SKM-1 (cell line): ENCODE results near the gene PRODH.
"Not testable (repeated sequence)": the region's sequence is repeated elsewhere in the genome, so short reads cannot be mapped to it uniquely, and the experiment has no call there.

Experiments
- DNase-seq: peaks from one replicate; lab custom pipeline; 2025; ENCODE audit not compliant: unreplicated experiment; lab: John Stamatoyannopoulos, UW

Gene PRODH

DNA sequence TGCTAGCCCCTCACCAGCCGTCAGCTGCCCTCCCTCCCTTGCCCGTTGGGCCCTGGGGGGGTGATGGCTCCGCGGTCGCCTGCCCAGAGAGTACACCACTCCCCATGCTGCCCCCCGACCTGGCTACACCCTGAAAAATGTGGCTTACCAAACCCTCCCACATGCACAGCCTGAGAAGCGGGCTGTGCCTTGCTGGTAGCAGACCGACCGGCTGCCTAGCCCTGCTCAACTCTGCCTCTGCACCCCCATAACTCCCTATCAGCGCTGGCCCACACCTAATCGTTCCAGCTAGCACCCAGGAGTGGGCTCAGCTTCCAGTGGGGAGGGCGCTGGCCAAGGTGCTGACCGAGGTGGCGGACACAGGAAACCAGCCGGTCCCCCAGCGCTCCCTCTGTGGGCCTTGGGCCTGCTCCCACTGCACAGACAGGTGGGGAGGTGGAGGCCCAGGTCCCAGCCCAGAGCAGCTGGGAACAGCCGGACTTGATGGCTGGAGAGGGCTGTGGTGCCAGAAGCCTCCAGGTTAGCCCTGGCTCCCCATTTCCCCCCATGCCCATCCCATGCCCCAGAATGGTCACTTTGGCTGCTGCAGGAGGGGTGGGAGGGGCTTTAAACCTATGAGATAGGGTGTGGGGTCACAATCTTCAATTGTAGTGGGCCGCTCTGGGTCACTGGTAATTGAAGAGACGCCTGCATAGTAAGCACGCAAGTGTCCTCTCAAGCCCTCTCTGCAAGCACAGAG lies 32.1 kb upstream of the PRODH start:
- DNase-seq = no peak

DNA sequence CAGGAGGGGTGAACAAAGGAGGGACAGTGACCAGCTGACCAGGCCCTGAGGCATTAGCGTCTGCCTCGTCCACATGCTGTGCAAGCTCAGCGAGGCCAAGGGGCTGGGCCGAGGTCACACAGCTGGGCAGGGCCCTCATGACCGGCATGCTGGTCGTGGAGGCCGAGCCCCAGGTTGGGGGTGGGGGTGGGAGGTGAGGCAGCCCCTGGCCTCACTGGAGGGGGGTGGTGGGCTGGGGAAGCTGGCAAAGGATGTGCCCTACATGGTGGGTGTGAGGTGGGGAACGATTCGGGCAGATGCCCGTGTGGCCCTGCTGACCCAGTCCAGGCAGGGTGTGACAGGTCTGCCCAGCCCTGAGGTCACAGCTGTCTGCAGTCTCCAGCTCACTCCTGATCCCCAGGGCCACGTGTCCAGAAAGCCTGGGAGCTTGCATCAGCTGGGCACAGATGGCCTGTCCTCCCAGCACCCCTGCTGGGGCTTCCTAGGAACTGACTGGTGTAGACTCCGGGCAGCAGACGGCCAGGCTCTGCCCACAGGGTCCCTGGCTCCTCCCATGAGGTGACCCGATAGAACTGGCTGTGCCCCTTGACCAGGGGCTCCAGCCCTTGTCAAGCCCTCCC lies 31.4 kb upstream of the PRODH start:
- not testable (repeated sequence) for DNase-seq

DNA sequence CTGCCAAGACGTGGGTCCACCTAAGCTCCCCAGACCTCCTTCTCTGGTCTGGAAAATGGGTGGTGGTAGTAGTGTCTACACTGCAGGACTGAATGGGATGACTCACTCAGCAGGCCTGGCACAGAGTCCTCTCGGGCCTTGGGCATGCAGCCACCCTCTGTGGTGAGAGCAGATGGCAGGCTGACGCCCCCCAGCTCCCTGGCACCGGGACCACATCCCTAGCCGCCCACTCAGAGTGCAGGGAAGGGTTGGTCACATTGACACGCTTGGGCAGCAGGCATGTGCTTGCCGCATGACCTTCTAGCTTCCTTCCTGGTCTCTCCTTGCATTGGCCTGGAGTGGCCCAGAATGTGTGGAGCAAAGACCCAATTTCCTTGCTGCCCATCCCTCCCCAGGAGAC lies 30.7 kb upstream of the PRODH start:
- no peak for DNase-seq

- no peak for DNase-seq
Measured at GRCh38 chr22:18965526-18966421, 29.7 kb upstream of the PRODH start.

- DNase-seq = not testable (repeated sequence)
Measured at GRCh38 chr22:18964501-18965265, 28.6 kb upstream of the PRODH start.

GRCh38 chr22:18964051-18964450 lies 28.0 kb upstream of the PRODH start:
- DNase-seq = not testable (repeated sequence)

DNA sequence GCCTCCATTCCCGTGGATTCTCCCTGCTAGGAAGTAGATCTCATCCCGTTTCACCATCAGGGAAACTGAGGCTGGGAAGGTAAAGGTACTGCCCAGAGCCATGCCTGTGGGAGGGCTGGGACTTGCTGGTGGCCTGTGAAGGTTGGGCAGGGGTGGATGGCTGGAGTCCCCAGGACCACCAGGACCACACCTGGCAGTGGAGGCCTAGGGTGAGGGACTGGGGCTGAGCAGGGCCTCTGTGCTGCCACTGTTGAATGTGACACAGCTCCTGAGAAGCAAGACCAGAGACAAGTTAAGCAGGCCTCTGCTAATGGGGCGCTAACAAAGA lies 26.2 kb upstream of the PRODH start:
- no peak for DNase-seq

DNA sequence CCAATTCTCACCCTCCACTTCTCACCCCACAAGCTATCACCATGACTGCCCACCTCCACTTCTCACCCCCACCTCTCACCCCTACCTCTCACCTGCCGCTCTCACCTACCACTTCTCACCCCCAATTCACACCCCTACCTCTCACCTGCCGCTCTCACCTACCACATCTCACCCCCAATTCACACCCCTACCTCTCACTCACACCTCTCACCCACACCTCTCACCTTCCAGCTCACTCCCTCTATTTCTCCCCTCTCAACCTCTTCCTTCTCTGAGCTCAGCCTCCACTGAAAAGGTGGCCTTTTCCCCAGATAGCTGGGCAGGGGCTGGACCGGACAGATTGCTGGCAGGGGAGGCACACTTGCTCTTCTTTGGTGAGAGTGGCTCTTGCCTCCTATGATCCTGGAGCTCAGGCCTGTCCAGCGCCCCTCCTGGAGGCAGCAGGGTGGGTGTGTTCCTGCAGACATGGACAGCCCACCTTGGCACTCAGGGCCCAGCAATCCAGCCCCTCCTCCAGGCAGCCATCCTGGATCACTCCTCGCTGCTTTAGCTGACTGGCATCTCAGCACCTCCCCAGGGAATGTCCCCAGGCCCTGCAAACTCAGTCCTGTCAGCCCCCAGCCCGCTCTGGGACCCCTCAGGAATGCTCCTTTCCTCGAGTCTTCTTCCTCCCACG lies 25.7 kb upstream of the PRODH start:
- not testable (repeated sequence) for DNase-seq

DNA sequence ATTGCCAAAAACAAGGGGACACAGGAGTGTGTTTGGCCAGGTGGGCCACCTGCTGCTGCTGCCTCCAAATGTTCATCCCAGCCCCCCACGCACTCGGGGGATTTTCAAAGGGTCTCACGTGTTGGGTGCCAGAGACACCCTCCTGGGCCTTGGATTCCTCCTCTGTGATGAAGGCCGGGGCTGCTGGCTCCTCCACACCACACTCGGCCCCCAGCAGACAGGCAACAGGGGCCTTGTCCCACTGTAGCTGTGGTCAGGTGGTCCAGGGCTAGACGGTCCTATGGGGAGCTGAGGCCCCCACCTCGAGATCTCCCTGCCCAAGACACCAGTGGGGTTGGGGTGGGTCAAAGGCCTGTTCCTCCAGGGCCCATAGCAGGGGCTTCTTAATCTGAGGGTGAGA lies 25.1 kb upstream of the PRODH start:
- DNase-seq = not testable (repeated sequence)

DNA sequence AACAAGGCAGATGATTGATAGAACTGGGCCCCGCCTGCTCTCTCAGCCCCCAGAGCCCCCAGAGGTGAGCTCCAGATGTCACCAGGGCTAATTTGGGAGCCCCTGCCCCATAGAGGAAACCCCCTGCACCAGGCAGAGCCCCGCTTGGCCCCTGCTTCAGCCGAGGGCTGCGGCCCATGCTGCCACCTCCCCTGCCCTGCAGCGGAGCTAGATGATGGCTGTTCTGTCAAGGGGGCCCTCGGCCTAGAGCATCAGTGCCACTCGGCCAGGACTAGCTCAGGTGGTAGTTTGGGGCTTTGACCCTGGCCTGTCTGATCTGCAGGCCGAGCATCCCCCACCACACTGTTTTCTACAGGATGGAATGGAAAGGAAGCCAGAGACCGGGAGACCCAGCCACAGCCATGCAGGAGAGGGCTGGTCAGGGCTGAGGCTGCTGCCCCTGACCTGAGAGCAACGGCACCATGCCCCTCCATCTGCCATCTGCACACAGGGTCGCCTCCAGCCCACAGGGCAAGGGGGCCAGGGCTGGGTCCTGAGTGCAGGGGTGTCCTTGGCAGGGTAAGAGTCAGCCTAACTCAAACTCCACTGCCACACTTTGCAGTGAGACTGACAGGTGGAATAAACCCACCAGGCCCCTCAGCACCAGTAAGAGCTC lies 24.2 kb upstream of the PRODH start:
- not testable (repeated sequence) for DNase-seq

- DNase-seq = not testable (repeated sequence)
Measured at GRCh38 chr22:18959741-18960140, 23.6 kb upstream of the PRODH start.

DNA sequence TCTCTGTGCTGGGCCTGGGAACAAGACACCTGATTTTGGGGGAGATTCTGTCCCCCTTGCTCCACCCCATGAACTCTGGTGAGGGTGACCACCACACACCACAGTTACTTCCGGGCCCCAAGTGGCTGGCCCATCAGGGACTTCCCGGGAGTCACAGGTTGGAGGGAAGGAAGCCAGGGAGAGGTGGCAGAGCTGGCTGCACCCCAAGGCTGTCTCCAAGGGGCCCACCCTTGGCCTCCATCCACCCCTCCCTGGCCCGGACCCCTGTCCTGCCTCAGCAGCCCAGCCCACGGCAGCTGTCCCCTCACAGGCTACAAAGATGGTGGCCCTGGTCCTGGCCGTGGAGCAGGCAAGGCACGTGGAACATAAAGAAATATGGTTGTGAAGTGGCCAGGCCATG lies 23.2 kb upstream of the PRODH start:
- not testable (repeated sequence) for DNase-seq

GRCh38 chr22:18958738-18959137 lies 22.6 kb upstream of the PRODH start:
- not testable (repeated sequence) for DNase-seq

GRCh38 chr22:18958321-18958705 lies 22.2 kb upstream of the PRODH start:
- DNase-seq = not testable (repeated sequence)

DNA sequence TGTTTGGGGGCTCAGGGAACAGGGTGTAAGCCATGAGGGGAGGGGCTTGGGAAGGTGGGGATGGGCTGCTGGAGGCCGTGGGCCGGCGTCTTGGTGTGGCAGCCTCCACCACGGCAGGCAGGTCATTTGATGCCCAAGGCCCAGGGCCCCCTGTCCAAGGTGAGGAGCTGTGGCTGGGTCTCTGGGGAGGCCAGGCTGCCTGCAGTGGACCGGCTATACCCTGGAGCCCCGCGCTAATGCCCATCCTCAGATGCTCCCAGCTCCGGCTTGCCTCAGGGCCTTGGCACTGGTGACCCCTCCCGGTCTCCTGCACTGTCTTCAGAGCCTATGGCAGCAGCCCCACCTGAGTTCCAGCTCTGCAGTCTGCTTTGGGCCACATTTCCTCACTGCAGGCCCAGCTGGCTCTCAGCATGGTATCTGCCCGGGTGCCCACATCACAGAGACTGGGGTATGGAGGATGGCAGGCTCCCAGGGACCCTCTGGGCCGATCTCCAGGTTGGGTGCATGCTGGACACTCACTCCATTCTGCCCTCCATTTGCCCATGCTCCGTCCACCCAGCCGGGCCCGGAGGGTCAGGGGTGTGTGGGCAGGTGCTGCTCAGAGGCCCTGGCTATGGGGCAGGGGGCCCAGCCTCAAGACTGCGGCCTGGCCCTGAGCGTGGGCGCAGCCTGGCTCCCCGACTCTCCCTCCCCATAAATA lies 21.7 kb upstream of the PRODH start:
- not testable (repeated sequence) for DNase-seq

- not testable (repeated sequence) for DNase-seq
Measured at GRCh38 chr22:18956956-18957355, 20.9 kb upstream of the PRODH start.

DNA sequence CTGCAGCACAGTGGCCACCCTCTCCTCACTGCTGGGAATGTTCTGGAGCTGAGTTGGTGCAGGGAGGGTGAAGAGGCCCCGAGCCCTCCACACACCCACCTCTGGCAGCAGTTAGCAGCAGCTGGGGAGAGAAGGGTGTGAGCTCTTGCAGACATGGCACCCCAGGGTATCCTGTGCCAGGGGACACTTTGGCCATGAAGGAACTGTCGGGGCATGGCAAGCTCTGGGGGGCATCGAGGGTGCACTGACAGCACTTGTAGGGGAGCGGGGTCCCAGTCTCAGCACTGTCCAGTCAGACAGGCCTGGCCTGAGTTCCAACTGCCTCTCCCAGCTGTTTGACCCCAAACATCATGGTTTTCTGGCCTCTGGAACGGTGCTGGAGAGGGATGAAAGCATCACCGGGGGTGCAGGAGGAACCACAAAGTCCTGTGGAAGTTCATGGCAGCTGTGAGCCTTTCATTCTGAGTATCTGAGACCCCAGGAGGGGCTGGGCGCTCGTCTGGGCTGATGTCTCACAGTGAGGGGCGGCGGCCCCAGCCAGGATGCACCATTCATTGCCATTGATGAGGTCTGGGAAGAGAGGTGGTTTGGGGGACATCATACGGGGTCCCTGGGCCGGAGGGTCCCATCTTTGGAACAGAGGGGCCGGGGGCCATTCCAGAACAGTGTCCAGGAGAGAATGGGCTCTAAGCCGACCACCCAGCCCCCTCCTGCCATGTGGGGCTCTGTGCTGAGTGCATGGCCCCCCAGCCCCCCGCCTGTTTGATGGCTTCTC lies 20.2 kb upstream of the PRODH start:
- not testable (repeated sequence) for DNase-seq

DNA sequence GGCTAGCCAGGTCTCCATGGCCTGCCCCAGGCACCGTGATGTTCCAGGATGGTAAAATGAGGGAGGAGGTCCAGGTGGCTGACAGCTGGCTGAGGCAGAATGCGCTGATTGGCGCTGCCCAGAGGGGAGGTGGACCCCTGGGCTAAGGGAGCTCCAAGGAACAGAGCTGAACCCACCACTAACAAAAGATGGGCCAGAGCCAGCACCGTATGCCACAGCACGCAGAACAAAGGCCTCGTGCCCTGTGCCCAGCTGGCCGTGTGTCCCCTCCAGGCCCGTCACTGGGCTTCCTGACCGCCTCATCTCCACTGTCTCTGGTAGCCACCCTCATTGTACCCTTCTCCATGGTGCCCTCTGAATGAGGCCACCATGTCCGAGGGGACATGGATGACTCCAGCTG lies 19.6 kb upstream of the PRODH start:
- DNase-seq = no peak
